ENCODE measurements around the gene THUMPD3.

Gene THUMPD3

DNA sequence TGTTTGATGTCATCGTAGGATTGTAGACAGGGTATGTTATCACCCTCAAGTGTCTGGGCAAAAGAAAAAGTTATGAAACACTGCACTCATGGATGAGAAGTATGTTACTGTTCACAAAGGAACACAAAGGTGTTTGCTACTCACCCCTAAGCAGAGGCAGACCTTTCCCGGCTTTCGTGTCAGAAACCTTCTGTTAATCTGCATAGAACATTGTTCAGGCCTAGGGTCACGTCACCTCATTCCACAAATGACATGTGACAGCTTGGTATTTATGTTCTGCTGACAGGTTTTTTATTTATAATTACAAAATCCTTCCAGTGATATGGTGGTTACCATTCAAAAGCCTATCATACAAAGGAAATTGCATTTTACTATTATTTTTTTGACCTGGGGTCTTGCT lies 16.5 kb downstream of the THUMPD3 start:
- Mint-ChIP-seq H3K4me3 (no peak overlapping the region), H3K9me3 (no peaks in the 10 kb centered on the region), H3K36me3 (ENCODE audit: insufficient read depth) (peaks cover 67% of the 10 kb centered on the region), H3K4me1 (peaks cover 32% of the 10 kb centered on the region), H3K27me3 (no peaks in the 10 kb centered on the region), H3K27ac (ENCODE audit: low read depth) (no peak overlapping the region)
- ATAC-seq (replicated peaks; ENCODE audit: extremely low read depth, poor library complexity, severe bottlenecking) = no peak
- no peak for DNase-seq (ENCODE audit: low spot score in 2 of 2)

DNA sequence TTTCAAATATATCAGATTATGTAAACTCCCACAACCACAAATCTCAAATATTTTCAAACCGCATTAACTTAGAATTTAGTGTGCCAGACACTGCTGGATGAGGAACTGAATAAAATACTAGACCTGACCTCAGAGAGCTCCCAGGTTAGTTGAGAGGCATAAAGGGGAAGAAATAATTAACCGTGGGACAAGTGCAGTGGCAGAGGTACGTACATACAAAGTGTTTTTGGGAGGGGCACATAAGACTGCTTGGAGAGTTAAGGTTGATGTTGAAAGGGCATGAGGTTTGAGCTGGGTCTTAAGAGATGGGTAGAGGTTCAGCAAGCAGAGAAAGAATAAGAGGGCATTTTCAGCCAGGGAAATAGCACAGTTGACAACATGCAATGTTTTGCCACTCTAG lies 17.2 kb downstream of the THUMPD3 start:
- no peak overlapping the region for H3K4me3 Mint-ChIP-seq
- H3K27ac Mint-ChIP-seq (ENCODE audit: low read depth) = peak overlapping the region; percentile 24
- no peak for DNase-seq (ENCODE audit: low spot score in 2 of 2)
- no peaks in the 10 kb centered on the region for H3K9me3 Mint-ChIP-seq
- ATAC-seq (replicated peaks; ENCODE audit: extremely low read depth, poor library complexity, severe bottlenecking) = no peak
- peaks cover 67% of the 10 kb centered on the region for H3K36me3 Mint-ChIP-seq (ENCODE audit: insufficient read depth)
- no peaks in the 10 kb centered on the region for H3K27me3 Mint-ChIP-seq
- peaks cover 31% of the 10 kb centered on the region for H3K4me1 Mint-ChIP-seq

DNA sequence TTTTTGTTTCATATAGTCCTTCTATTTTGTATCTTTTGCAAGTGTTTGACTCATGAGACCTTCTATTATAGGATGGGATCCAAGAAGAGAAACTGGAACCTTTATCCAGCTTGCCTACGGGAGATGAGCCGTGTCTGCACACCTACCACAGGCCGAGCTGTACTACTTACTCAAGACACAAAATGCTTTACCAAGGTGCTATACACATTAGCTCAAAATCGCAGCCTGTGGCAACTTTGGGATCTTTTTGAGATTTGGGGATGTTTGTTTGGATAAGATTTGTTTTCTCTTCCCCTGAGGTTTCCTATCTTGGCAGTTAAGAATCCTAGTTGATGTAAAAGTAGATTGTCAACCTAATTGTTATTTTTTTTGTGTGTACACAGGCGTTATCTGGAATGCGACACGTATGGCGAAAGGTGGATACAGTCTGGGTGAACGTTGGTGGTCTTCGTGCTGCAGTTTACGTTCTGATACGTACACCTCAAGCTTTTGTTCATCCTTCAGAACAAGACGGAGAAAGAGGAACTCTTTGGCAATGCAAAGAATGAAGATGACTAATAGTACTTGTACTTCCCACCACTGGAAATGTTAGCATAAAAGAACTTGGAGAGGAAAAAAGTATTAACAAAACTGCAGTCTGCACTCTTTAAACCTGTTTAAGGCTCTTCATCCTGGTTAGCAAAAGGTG lies 21.4 kb downstream of the THUMPD3 start:
- Mint-ChIP-seq H3K4me1 (peaks cover 10% of the 10 kb centered on the region), H3K9me3 (no peaks in the 10 kb centered on the region), H3K4me3 (no peak overlapping the region), H3K27ac (ENCODE audit: low read depth) (no peak overlapping the region), H3K27me3 (no peaks in the 10 kb centered on the region), H3K36me3 (ENCODE audit: insufficient read depth) (peaks cover 81% of the 10 kb centered on the region)
- ATAC-seq (replicated peaks; ENCODE audit: extremely low read depth, poor library complexity, severe bottlenecking) = no peak
- no peak for DNase-seq (ENCODE audit: low spot score in 2 of 2)

DNA sequence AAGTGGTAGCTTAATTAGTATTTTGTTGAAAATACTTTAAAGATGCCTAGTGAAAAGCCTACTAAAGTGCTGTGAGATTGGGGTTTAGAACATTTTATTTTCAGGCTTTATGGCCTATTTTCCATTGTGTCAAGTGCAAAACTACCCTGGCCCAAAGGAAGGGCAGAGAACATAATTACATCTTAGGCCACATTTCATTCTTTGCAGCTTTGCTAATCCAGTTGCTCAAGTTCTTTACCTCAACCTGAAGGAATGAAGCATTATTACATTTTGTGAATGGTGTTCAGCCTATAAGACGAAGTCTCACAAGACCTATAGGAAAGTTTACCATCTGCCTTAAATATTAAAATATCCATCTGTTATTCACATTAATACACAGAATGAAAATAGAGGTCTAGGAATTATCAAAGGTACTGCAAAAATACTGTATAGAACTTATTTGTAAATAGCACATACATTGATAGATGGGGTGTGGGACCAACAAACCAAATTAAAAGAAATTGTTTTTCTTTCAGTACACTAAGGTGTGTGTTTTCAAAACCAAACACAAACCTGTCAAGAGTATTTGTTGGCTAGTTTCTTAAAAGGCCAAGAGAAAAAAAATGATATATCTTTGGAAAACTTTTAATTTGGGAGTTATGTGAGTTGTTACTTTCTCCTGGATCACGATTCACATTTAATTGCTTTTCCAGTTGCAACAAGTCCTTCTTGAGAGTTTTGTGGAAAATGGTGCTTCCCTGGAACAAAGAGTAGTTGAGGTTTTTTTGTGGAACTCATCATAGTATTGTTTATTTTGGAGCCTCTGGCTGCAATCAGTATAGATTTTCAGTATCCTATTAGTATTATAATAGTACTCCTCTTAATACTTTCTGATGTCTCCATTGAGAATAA lies 22.6 kb downstream of the THUMPD3 start:
- H3K4me3 Mint-ChIP-seq = no peak overlapping the region
- H3K9me3 Mint-ChIP-seq = no peaks in the 10 kb centered on the region
- DNase-seq (ENCODE audit: low spot score in 2 of 2) (no peak), ATAC-seq (replicated peaks; ENCODE audit: extremely low read depth, poor library complexity, severe bottlenecking) (no peak)
- no peaks in the 10 kb centered on the region for H3K27me3 Mint-ChIP-seq
- peaks cover 85% of the 10 kb centered on the region for H3K36me3 Mint-ChIP-seq (ENCODE audit: insufficient read depth)
- peaks cover 14% of the 10 kb centered on the region for H3K4me1 Mint-ChIP-seq
- no peak overlapping the region for H3K27ac Mint-ChIP-seq (ENCODE audit: low read depth)

DNA sequence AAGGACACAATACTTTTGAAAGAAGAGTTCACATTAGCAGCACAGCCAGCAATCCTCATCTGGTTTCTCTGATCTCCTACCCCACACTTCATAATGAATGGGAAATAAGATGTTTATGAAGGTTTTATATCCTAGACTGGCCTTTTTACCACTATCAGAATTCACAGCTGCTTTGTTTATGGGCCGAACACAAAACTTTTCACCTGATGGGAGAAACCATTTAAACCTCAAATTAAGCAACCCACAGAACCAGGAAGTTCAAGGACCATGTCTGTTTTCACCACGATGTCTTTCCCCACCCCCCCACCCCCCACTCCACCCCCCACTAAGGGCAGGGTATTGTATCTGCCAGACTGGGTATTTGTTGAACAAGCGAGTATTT lies 23.2 kb downstream of the THUMPD3 start:
- peaks cover 19% of the 10 kb centered on the region for H3K4me1 Mint-ChIP-seq
- no peak overlapping the region for H3K27ac Mint-ChIP-seq (ENCODE audit: low read depth)

DNA sequence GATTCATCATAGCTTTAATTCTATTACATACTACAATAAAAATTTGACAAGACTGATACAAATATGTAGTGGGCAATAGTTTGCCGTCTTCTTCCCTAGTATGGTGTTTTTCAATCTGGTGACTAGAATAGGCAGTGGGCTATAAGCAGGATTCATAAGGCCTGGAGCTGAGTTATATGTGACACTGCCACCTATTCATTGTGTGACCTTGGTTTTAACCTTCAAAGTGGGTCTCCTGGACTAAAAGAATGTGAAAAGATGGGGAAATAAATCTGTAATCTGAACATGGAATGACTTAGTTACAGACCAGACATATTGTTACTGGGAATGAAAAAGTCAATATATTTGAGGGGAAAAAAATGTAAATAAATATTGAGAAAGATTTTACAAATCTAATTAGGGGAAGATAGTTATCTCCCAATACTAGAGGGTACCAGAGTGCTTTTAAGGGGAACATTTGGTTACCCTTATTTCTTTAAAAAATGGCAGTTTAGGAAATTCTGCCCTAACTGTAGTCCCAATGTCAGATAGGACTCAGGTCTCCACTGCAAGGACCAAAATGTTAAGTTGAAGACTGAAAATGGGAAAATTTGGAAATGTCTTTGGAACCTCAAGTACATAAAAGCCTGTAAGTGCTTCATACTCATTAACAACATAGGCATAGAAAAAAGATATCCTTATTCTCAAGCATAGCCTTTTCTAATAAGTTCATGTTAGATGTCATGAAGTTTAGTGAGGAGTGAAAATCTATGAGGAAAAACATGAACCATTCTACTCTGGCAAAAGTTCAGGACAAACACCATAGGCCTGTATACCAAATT lies 23.9 kb downstream of the THUMPD3 start:
- Mint-ChIP-seq H3K4me3 (no peak overlapping the region), H3K4me1 (peaks cover 22% of the 10 kb centered on the region), H3K27ac (ENCODE audit: low read depth) (peak overlapping the region; percentile 21), H3K36me3 (ENCODE audit: insufficient read depth) (peaks cover 91% of the 10 kb centered on the region), H3K27me3 (no peaks in the 10 kb centered on the region), H3K9me3 (no peaks in the 10 kb centered on the region)
- ATAC-seq (replicated peaks; ENCODE audit: extremely low read depth, poor library complexity, severe bottlenecking) (no peak), DNase-seq (ENCODE audit: low spot score in 2 of 2) (no peak)

More for the DNA sequence above, 23.2 kb downstream of the THUMPD3 start:
- no peak for DNase-seq (ENCODE audit: low spot score in 2 of 2)
- no peaks in the 10 kb centered on the region for H3K9me3 Mint-ChIP-seq
- ATAC-seq (replicated peaks; ENCODE audit: extremely low read depth, poor library complexity, severe bottlenecking) = no peak
- no peak overlapping the region for H3K4me3 Mint-ChIP-seq
- peaks cover 88% of the 10 kb centered on the region for H3K36me3 Mint-ChIP-seq (ENCODE audit: insufficient read depth)
- H3K27me3 Mint-ChIP-seq = no peaks in the 10 kb centered on the region

DNA sequence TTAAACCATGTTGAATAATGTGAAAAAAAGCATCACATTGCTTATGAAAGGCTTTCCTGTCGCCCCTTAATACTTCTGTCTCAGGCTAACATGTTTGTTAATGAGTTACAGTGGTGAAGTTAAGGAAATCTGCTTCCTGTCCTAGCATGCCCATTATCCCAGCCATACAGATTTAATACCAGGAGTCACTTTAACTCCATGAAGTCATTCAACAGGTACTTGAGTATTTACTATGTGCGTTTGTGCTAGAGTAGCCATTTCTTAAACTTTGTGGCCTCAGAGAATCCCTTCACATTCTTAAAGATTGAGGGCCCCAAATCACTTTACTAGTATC lies 24.4 kb downstream of the THUMPD3 start:
- ATAC-seq (replicated peaks; ENCODE audit: extremely low read depth, poor library complexity, severe bottlenecking) = no peak
- Mint-ChIP-seq H3K9me3 (no peaks in the 10 kb centered on the region), H3K4me1 (peaks cover 27% of the 10 kb centered on the region), H3K36me3 (ENCODE audit: insufficient read depth) (peaks cover 93% of the 10 kb centered on the region), H3K27ac (ENCODE audit: low read depth) (no peak overlapping the region), H3K4me3 (no peak overlapping the region), H3K27me3 (no peaks in the 10 kb centered on the region)
- DNase-seq (ENCODE audit: low spot score in 2 of 2) = no peak

DNA sequence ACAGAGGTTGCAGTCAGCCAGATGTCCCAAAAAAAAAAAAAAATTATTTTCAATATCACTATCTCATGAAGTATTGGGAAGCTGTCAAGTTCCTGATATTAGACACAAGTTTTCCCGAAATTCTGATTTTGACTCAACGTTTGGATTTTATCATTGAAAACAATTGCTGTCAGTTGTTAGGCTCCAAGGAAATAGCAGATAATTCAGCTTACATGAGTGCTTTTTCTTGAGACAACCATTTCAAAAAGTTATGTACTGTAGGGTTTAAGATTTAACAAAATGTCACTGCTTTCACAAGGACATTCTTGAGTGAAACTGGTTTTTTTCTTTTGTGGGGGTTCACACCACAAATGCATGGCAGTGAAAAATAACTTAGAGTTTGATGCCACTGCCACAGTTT lies 25.3 kb downstream of the THUMPD3 start:
- ATAC-seq (replicated peaks; ENCODE audit: extremely low read depth, poor library complexity, severe bottlenecking) (no peak), DNase-seq (ENCODE audit: low spot score in 2 of 2) (no peak)
- H3K4me3 Mint-ChIP-seq = no peak overlapping the region
- peaks cover 29% of the 10 kb centered on the region for H3K4me1 Mint-ChIP-seq
- no peaks in the 10 kb centered on the region for H3K9me3 Mint-ChIP-seq
- H3K27me3 Mint-ChIP-seq = no peaks in the 10 kb centered on the region
- H3K36me3 Mint-ChIP-seq (ENCODE audit: insufficient read depth) = peaks cover 87% of the 10 kb centered on the region
- no peak overlapping the region for H3K27ac Mint-ChIP-seq (ENCODE audit: low read depth)

DNA sequence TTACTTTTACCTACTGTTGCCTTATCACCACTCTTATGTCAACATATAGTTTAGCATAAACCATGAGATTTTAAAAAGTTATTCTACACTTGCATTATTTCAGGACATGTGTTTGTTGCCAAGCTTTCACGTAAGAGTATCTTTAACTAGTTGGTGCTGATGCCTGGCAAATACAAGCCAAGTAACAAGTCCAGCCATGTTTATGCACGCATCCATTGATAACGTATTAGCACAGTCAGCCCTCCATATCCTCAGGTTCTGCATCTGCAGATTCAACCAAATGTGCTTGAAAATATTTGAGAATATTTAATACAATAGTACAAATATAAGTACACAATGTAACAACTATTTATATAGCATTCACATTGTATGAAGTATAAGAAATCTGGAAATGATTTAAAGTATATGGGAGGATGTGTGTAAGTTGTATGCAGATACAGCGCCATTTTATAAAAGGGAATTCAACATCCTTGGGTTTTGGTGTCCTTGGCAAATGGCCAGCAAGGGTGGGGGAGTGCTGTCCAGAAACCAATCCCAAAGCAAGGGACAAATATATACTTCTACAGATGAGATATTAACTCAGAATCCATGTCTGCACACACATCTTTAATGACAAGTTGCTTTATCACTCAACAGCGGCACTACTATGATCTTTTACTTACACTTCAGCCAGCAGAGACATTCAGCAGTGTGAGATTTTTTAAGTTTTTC lies 25.9 kb downstream of the THUMPD3 start:
- H3K27ac Mint-ChIP-seq (ENCODE audit: low read depth) = no peak overlapping the region
- H3K4me3 Mint-ChIP-seq = no peak overlapping the region
- H3K9me3 Mint-ChIP-seq = no peaks in the 10 kb centered on the region
- no peak for DNase-seq (ENCODE audit: low spot score in 2 of 2)
- H3K4me1 Mint-ChIP-seq = peaks cover 29% of the 10 kb centered on the region
- H3K36me3 Mint-ChIP-seq (ENCODE audit: insufficient read depth) = peaks cover 86% of the 10 kb centered on the region
- no peak for ATAC-seq (replicated peaks; ENCODE audit: extremely low read depth, poor library complexity, severe bottlenecking)
- no peaks in the 10 kb centered on the region for H3K27me3 Mint-ChIP-seq

DNA sequence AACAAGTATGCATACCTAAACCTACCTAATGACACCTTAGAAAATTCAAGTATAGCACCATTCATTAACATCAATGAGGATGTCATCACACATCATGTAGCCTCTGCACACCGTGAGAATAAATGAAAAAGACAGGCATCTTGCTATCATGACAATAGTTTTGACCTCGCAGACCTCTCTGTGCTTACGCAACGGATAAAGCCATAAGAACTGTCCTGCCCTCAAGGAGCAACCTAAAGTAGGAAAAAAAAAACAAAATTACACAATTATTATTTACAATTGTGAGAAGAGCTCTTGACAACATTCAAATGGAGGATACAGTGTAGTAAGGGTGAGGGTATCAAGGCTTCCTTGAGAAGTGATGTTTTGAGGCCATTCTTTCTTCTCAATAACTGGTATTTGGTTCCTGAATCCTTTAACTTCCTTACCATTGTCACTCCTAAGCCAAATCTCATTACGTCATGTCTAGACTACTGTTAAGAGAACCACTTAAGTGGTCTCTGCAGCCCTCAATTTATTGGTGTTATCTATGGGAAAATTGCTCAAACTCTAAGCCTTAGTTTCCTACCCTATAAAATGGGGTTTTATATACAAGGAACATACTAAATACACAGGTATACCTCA lies 27.5 kb downstream of the THUMPD3 start:
- H3K36me3 Mint-ChIP-seq (ENCODE audit: insufficient read depth) = peaks cover 81% of the 10 kb centered on the region
- no peaks in the 10 kb centered on the region for H3K27me3 Mint-ChIP-seq
- peaks cover 41% of the 10 kb centered on the region for H3K4me1 Mint-ChIP-seq
- no peak for ATAC-seq (replicated peaks; ENCODE audit: extremely low read depth, poor library complexity, severe bottlenecking)
- H3K9me3 Mint-ChIP-seq = no peaks in the 10 kb centered on the region
- no peak overlapping the region for H3K4me3 Mint-ChIP-seq
- no peak for DNase-seq (ENCODE audit: low spot score in 2 of 2)
- peak overlapping the region; percentile 64 for H3K27ac Mint-ChIP-seq (ENCODE audit: low read depth)

DNA sequence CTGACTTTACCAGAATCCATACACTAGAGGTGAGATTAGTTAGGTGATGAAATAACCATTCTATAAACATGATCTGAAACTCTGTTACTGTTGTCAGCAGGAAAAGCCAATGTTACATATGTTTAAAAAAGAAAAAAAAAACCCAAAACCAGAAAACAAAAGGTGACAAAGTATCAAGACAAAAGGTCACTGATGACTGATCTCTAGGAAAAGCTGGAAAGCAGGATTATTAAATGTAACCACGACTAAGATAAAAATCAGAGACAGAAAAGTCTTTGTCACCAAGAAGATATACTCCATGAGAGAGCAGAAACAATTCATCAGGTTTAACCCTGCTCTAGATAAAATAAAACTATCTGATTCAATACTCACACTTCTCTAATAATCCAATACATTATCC lies 29.2 kb downstream of the THUMPD3 start:
- no peaks in the 10 kb centered on the region for H3K9me3 Mint-ChIP-seq
- ATAC-seq (replicated peaks; ENCODE audit: extremely low read depth, poor library complexity, severe bottlenecking) = no peak
- H3K4me3 Mint-ChIP-seq = no peak overlapping the region
- H3K27ac Mint-ChIP-seq (ENCODE audit: low read depth) = peak overlapping the region; percentile 64
- no peaks in the 10 kb centered on the region for H3K27me3 Mint-ChIP-seq
- DNase-seq (ENCODE audit: low spot score in 2 of 2) = no peak
- peaks cover 50% of the 10 kb centered on the region for H3K4me1 Mint-ChIP-seq
- H3K36me3 Mint-ChIP-seq (ENCODE audit: insufficient read depth) = peaks cover 81% of the 10 kb centered on the region

All from central memory CD8-positive, alpha-beta T cell (primary cell).